SU-DHL-6 (cell line): ENCODE data around the gene FAM171A2.

ENCODE experiments used
- CTCF ChIP-seq: fragments of 200-600 bp; sonication (generic); IDR thresholded peaks from one replicate; pipeline ENCODE4 v1.5.1; 2017; ENCODE audit warnings: antibody characterized with exemption, mild to moderate bottlenecking, low read length, moderate library complexity; ENCODE audit not compliant: insufficient read depth, poor library complexity, severe bottlenecking
- EZH2phosphoT487 ChIP-seq: fragments of 200-600 bp; sonication (generic), shearing (Covaris generic); conservative IDR thresholded peaks from 2 replicates; pipeline ENCODE4 v1.6.1; 2018; ENCODE audit warnings: mild to moderate bottlenecking, antibody characterized with exemption, low read length, moderate library complexity, mixed read lengths

- TF ChIP-seq CTCF (no peak), EZH2phosphoT487 (no peak)
These were observed 24.2 kb upstream of the FAM171A2 start for GRCh38 chr17:44387804-44388203.
